LNCAP (cell line): ENCODE data around the gene TUBG2.

ENCODE experiments used
- TF ChIP-seq, protein P1 (sequence below): fragments of 450-650 bp; IDR thresholded peaks from 2 replicates; pipeline ENCODE4 v1.5.1; 2017; ENCODE audit warnings: mild to moderate bottlenecking

Gene TUBG2

DNA sequence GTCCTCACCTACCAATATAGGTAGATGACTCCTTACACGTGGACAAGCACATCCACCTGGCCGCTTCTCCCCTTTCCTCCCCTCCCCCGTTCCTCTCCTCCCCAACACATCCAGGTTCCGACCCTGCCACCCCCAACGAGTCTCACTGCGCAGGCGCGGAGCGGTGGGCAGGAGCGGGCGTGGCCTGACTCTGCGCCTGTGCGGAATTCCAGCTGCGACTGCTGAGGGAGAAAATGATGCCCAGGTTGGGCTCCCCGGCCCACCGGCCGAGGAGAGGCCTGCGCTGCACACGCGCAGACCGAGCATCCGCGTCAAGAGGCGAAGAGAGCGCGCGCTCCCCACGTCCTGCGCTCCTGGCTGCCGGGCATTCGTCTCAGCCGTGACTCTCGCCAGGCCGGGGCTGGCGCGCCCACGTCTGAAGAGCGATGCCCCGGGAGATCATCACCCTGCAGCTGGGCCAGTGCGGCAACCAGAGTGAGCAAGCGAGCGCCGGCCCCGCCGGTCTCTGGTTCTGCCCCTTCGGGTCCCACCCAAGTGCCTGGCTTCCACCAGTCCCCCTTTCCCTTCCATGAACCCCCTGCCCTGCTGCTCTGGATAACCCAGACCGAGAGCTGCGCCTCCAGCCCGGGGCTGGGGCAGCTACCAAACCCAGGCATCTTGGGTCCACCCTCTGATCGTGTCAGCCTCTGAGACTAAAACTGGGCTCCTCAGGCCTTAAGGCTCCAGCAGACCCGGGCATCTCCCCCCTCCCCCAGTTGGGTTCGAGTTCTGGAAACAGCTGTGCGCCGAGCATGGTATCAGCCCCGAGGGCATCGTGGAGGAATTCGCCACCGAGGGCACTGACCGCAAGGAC lies at the start of gene TUBG2:
TUBG2 (plus strand) TSS at position 206 of the 853 bp plus-strand sequence; CDS start at position 426, 220 bp downstream.
- TF ChIP-seq, protein P1, sequence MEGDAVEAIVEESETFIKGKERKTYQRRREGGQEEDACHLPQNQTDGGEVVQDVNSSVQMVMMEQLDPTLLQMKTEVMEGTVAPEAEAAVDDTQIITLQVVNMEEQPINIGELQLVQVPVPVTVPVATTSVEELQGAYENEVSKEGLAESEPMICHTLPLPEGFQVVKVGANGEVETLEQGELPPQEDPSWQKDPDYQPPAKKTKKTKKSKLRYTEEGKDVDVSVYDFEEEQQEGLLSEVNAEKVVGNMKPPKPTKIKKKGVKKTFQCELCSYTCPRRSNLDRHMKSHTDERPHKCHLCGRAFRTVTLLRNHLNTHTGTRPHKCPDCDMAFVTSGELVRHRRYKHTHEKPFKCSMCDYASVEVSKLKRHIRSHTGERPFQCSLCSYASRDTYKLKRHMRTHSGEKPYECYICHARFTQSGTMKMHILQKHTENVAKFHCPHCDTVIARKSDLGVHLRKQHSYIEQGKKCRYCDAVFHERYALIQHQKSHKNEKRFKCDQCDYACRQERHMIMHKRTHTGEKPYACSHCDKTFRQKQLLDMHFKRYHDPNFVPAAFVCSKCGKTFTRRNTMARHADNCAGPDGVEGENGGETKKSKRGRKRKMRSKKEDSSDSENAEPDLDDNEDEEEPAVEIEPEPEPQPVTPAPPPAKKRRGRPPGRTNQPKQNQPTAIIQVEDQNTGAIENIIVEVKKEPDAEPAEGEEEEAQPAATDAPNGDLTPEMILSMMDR = no peak

DNA sequence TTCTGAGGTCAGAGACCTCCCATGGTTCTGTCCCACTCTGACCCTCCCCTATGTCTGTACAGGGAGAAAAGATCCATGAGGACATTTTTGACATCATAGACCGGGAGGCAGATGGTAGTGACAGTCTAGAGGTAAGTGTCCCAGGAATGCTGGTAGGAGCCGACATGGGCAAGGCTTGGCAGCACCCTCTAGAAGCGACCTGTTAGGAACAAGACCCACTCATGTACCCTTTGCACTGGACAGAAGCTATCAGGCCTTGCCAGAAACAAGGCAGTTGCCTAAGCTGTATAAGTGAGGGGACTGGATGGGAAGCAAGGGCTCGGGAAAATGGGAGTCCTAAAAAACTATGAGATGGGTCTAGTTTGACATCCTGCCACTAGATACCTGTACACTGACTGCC lies 47.1 kb upstream of the TUBG2 start:
- TF ChIP-seq, protein P1 = no peak

DNA sequence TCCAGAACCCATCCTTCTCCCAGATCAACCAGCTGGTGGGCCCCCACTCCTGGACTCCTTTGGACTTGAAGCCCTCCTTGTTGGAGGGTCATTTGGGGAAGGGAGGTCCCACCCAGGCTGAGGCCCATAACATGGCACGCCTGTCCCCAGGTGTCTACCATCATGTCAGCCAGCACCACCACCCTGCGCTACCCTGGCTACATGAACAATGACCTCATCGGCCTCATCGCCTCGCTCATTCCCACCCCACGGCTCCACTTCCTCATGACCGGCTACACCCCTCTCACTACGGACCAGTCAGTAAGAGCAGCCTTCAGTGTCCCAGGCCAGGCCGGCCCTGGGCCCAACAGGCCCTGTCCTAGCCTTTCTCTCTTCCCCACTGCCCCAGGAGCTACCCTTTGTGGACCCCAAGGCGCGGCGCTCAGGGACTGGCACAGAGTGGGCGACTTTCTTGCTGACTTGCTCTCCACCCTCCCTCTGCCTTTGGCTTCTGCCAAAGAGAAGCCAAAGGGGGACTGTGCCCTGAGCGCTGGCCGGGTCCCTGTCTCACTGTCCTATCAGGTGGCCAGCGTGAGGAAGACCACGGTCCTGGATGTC lies 45.3 kb upstream of the TUBG2 start:
- TF ChIP-seq, protein P1 = no peak

DNA sequence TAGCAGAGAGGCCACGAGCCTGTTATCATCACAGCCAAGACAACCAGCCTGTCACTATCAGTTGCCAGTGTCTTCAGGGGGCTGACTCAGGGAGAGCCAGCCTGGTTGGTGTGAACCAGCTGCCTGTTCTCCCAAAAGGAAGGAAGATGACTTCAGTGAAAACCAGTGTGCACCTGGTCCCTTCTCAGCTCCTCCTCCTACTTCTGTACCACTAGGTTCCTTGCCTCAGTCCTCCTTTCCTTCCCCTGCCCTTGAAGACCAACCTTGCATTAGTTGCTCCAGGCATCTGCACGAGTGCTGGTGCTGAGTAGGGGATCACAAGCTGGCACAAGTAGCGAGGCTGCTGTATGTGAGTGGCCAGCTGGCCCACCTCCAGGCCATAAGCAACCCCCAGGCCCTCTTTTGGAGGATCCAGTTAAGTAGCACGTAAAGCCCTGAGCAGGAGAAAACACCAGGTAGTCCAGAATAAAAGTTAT lies 41.1 kb upstream of the TUBG2 start:
- TF ChIP-seq, protein P1 = no peak

DNA sequence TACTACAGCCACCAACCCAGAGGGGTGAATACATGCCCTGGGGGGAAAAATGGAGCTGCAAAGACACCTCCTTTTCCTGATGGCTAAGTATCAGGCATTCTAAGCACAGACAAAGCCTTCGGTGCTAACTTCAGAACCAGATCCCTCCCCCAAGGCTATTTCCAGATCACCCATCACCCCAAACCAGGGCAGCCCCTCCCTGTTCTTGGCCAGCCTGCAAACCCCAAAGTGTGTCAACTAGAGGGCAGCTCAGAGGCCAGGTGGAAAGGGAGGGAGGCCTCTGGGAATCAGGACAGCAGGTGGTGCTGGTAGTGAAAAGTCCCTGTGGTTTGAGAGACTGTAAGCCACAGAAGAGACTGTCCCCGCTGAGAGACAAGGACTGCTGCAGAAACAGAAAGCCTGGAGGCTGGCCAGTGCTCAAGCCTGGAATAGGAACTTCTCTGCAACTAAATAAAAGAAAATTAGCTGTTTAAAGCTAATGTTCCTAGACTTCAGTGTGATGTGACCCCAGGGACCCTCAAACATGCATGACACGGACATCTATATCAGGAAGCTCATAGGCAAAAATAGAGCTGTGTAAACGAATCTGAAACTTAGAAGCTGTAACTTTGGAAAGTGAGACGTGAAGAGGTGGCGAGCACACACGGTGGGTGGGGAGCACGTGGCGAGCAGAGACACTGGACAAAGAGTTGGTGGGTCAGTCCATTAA lies 40.5 kb upstream of the TUBG2 start:
- TF ChIP-seq, protein P1 = peak; percentile 26; the same call in 1 of the 2 replicates

DNA sequence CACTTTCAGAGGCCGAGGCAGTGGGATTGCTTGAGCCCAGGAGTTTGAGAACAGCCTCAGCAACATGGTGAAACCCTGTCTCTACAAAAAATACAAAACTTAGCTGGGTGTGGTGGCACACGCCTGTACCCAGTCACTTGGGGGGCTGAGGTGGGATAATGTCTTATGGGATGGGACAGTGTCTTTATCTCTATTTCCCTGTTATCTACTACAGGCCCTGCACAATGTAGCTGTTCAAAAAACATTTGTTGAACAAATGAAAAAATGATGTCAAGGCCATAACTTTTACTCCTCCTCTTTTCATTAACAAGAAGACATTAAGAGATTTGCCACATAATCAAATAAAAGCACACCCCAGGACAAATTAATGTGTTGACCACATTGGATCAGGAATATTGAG lies 35.8 kb upstream of the TUBG2 start:
- TF ChIP-seq, protein P1 = no peak
